Astrocyte of the cerebellum (primary cell): ENCODE data around the gene HDAC9.
A peak's percentile ranks its signal among the peaks of the same experiment; 100 is the strongest.

Experiments
- DNase-seq: peaks from one replicate; pipeline ENCODE4 v3.0.0-alpha.2; 2011; ENCODE audit warnings: low read depth
- H3K4me3 ChIP-seq: 2 replicates; pipeline ENCODE4 v1.5.1; 2011; ENCODE audit warnings: mild to moderate bottlenecking, low read depth, low read length, moderate library complexity
- in situ Hi-C: cut with HindIII; loops from 2 replicates; pipeline ENCODE4 v1.10.0; 2017; ENCODE audit warnings: low sequenced_read_pairs
- TF ChIP-seq, protein P1 (sequence below): IDR thresholded peaks from 2 replicates; pipeline ENCODE4 v1.5.1; 2012; ENCODE audit warnings: low read length, low read depth, moderate library complexity, mild to moderate bottlenecking; ENCODE audit errors: missing control alignments

The HDAC9 gene

DNA sequence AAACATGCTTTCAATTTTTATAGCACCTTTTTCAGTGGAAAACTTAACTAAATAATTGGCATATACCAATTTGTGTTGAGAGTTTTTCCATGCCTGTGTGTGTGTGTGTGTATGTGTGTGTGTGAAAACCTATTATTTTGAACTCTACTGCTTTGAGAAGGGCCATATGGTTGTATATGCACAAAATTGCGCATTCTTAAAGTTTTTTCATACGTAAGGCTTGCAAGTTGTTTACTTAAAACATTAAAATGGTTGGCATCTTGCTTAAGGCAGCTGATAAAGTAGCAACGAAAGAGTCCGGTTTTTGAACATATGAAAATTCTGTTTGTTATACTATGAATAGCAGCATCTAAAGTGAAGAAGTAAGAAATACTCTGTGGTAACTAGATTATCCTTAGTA lies 84.1 kb downstream of the HDAC9 start:
- in situ Hi-C loops = loop anchor here (10.0 to 25.0 kb wide), 2 partner anchors 215 to 533 kb away; partner anchors contain the start of gene TWIST1
- DNase-seq = no peak
- H3K4me3 ChIP-seq = no peak overlapping the region
- TF ChIP-seq, protein P1, sequence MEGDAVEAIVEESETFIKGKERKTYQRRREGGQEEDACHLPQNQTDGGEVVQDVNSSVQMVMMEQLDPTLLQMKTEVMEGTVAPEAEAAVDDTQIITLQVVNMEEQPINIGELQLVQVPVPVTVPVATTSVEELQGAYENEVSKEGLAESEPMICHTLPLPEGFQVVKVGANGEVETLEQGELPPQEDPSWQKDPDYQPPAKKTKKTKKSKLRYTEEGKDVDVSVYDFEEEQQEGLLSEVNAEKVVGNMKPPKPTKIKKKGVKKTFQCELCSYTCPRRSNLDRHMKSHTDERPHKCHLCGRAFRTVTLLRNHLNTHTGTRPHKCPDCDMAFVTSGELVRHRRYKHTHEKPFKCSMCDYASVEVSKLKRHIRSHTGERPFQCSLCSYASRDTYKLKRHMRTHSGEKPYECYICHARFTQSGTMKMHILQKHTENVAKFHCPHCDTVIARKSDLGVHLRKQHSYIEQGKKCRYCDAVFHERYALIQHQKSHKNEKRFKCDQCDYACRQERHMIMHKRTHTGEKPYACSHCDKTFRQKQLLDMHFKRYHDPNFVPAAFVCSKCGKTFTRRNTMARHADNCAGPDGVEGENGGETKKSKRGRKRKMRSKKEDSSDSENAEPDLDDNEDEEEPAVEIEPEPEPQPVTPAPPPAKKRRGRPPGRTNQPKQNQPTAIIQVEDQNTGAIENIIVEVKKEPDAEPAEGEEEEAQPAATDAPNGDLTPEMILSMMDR = no peak

DNA sequence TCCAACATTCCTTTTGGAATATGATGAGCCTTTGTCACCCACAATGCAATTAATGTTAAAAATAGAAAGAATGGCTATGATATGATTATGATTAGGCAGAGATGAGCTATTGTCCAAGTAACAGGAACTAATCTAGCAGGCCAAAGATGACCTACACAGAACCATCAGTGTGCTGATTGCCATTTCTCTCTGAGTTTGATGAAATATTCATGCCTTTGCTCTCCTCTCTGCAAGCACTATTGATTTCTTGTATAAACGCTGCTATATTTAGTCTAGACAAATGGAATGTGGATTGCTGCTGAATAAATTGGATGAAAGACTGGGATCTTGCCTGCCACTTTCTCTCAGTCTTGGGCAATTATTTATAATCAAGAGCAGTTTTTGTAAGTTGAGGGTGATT lies 85.4 kb downstream of the HDAC9 start:
- no peak for DNase-seq
- in situ Hi-C loops = loop anchor here (10.0 to 25.0 kb wide), 2 partner anchors 216 to 531 kb away; partner anchors contain the start of gene TWIST1
- H3K4me3 ChIP-seq = no peak overlapping the region
- TF ChIP-seq, protein P1 = no peak

DNA sequence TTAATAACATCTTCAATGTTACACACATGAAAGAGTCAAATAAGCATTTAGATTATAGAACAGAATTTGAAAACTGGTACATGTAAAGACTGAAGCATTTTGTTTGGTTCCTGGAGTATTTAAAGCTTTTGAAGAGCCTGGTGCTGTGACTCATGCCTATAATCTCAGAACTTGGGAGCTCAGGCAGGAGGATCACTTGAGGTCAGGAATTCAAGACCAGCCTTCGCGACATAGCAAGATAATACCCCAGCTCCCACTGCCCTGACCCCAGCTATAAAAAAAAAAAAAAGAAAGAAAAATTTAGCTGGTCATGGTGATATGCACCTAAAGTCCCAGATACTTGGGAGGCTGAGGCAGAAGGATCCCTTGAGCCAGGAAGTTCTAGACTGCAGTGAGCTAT lies 87.8 kb downstream of the HDAC9 start:
- TF ChIP-seq, protein P1 = no peak
- no peak for DNase-seq
- H3K4me3 ChIP-seq = no peak overlapping the region

DNA sequence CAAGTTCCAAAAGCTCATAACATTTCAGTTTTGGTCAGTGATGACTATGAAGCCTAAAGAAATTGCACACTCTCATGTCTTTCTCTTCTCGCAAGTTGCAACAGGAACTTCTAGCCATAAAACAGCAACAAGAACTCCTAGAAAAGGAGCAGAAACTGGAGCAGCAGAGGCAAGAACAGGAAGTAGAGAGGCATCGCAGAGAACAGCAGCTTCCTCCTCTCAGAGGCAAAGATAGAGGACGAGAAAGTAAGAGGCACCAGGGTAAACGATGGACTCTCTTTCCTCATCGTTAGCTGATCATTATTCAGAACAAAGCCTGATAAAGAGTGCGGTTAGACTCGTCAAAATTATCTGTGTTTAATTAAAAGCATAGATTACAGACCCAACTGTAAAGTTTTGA lies 94.7 kb downstream of the HDAC9 start:
- H3K4me3 ChIP-seq = no peak overlapping the region
- in situ Hi-C loops = loop anchor here (25.0 kb wide), 1 partner anchor 522 kb away; the partner anchor contains the start of gene TWIST1
- TF ChIP-seq, protein P1 = no peak
- no peak for DNase-seq

More for the DNA sequence above, 87.8 kb downstream of the HDAC9 start:
- in situ Hi-C loops = loop anchor here (10.0 to 25.0 kb wide), 2 partner anchors 219 to 529 kb away; partner anchors contain the start of gene TWIST1

DNA sequence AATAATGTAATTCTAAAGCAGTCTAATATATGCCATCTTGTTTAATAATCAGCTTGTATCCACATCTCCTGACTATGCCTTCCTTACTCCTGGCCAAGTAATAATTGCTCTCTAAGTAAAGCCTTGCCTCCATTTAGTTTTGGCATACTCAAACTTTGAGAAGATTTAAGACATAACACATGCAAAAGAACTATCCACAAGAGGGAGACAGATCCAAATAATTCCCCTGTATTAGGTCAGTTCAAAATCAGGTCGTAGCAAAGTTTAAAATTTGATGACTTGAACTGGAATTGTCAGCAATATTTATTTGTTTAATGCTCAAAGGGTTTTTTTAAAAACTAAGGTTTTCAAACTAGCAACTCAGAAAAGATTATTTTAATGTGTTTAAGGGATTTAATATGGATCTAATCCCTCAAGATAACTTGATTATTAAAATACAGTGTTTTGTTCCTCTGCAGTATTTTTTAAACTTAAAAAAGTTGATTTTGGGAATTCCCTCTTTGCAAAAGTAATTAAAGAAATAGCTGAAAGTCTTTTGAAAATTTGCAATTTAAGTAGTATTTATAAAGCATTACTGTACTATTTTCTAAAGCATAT lies 95.3 kb downstream of the HDAC9 start:
- no peak overlapping the region for H3K4me3 ChIP-seq
- TF ChIP-seq, protein P1 = peak; percentile 50
- in situ Hi-C loops = loop anchor here (25.0 kb wide), 1 partner anchor 521 kb away; the partner anchor contains the start of gene TWIST1
- DNase-seq = peak; percentile 68

DNA sequence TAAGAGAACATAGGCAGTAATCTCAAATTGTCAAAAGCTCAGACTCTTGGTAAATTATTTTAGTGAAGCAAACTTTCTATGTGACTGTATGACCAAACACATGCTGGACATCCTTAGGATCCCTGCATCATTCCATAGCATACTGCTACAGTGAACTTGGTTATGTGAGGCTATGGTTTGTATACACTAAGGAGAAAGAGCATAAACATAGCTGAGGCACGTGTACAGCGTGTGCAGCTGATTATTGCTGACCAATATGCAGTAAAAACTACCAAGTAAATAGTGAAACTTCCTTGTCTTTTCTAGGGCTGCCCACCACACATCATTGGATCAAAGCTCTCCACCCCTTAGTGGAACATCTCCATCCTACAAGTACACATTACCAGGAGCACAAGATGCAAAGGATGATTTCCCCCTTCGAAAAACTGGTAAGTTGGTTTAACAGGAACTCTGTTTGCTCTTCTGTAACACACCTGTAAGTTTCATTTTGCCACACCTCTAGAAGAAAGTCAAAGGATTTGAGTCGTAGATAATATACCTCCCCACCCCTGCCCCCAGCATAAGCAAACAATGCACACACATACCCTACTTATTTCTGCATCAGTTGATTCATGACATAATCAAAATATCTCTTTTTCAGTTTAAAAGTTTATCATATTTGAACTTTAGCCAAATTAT lies 98.2 kb downstream of the HDAC9 start:
- TF ChIP-seq, protein P1 = no peak
- in situ Hi-C loops = loop anchor here (25.0 kb wide), 1 partner anchor 519 kb away; the partner anchor contains the start of gene TWIST1
- DNase-seq = no peak
- no peak overlapping the region for H3K4me3 ChIP-seq
